GM19452 (cell line): ENCODE results near the gene ABTB2.
A peak's percentile ranks its signal among the peaks of the same experiment; 100 is the strongest.

Experiments used
- ATAC-seq: cut with Tn5 transposase; IDR thresholded peaks from one replicate; pipeline ENCODE4 v1.9.1; 2021; ENCODE audit not compliant: unreplicated experiment

Gene ABTB2

GRCh38 chr11:34243600-34244464, 114.0 kb downstream of the ABTB2 start:
- peak; percentile 59 for ATAC-seq

- ATAC-seq, result no peak
These were observed 115.7 kb downstream of the ABTB2 start for GRCh38 chr11:34242037-34242625.

- ATAC-seq, result no peak
These were observed 117.7 kb downstream of the ABTB2 start for GRCh38 chr11:34240150-34240494.

GRCh38 chr11:34239465-34240149, 118.2 kb downstream of the ABTB2 start:
- ATAC-seq, result no peak

- ATAC-seq, result no peak
These were observed 118.8 kb downstream of the ABTB2 start for GRCh38 chr11:34238966-34239365.

GRCh38 chr11:34238533-34238932, 119.3 kb downstream of the ABTB2 start:
- no peak for ATAC-seq

GRCh38 chr11:34236572-34236971, 121.2 kb downstream of the ABTB2 start:
- no peak for ATAC-seq

GRCh38 chr11:34235591-34236071, 122.2 kb downstream of the ABTB2 start:
- ATAC-seq, result no peak

GRCh38 chr11:34235189-34235588, 122.6 kb downstream of the ABTB2 start:
- no peak for ATAC-seq

- peak; percentile 64 for ATAC-seq
These were observed 123.6 kb downstream of the ABTB2 start for GRCh38 chr11:34234086-34234740.

- no peak for ATAC-seq
These were observed 124.6 kb downstream of the ABTB2 start for GRCh38 chr11:34233215-34233614.

GRCh38 chr11:34232807-34233206, 125.0 kb downstream of the ABTB2 start:
- no peak for ATAC-seq

GRCh38 chr11:34226210-34226609, 131.6 kb downstream of the ABTB2 start:
- no peak for ATAC-seq

- ATAC-seq, result no peak
These were observed 132.7 kb downstream of the ABTB2 start for GRCh38 chr11:34225091-34225490.

GRCh38 chr11:34224434-34224966, 133.3 kb downstream of the ABTB2 start:
- no peak for ATAC-seq

- no peak for ATAC-seq
These were observed 133.9 kb downstream of the ABTB2 start for GRCh38 chr11:34223907-34224306.

GRCh38 chr11:34223021-34223813, 134.6 kb downstream of the ABTB2 start:
- ATAC-seq, result no peak

- no peak for ATAC-seq
These were observed 135.8 kb downstream of the ABTB2 start for GRCh38 chr11:34222030-34222429.

GRCh38 chr11:34219941-34220370, 137.9 kb downstream of the ABTB2 start:
- no peak for ATAC-seq

- no peak for ATAC-seq
These were observed 138.5 kb downstream of the ABTB2 start for GRCh38 chr11:34219279-34219678.
